Measurements from ENCODE around the gene SLC38A4. TPM values are rescaled to one million over a fixed set of nuclear protein-coding genes. Genes with fewer than 3 reads are reported as not detected.
A peak's percentile ranks its signal among the peaks of the same experiment; 100 is the strongest.

Gene SLC38A4
- total RNA-seq, 1 experiment from 2014 or later = 20.1 TPM

GRCh38 chr12:46839964-46840363 lies 14.2 kb upstream of the SLC38A4 start:
- ChIA-PET POLR2A (no interaction called here), CTCF (no interaction called here)
- Mint-ChIP-seq H3K9me3 (ENCODE audit: unreplicated experiment) (no peaks in the 10 kb centered on the region), H3K27ac (ENCODE audit: unreplicated experiment) (no peak overlapping the region), H3K4me3 (ENCODE audit: unreplicated experiment) (no peak overlapping the region), H3K27me3 (ENCODE audit: insufficient read depth, unreplicated experiment) (no peaks in the 10 kb centered on the region), H3K36me3 (ENCODE audit: insufficient read depth, unreplicated experiment) (no peaks in the 10 kb centered on the region), H3K4me1 (ENCODE audit: low read depth, unreplicated experiment) (no peaks in the 10 kb centered on the region)
- Histone ChIP-seq H3K4me1 (no peaks in the 10 kb centered on the region), H3K9me3 (no peaks in the 10 kb centered on the region), H3K36me3 (ENCODE audit: control insufficient read depth, insufficient read depth, low read length) (no peaks in the 10 kb centered on the region), H3K4me3 (ENCODE audit: low read depth, low read length) (no peak overlapping the region), H3K27me3 (replicated peaks; ENCODE audit: control insufficient read depth, insufficient read depth, low read length) (no peaks in the 10 kb centered on the region; the same call in 1 of the 2 replicates)
- DNase-seq = peak in 1 of 2 experiments; percentile 38
- no peak for TF ChIP-seq CTCF (IDR thresholded peaks at IDR 0.05; ENCODE audit: insufficient read depth in 1 of 2, low read depth in 1 of 2, low read length in 1 of 2, severe bottlenecking in 1 of 2, unreplicated experiment in 1 of 2)
- BruUV-seq (replicated peaks) = no TSS peak
- intact Hi-C loops (cut with micrococcal nuclease; ENCODE audit: unreplicated experiment) = no loop called here

- no peak overlapping the region for H3K4me3 ChIP-seq (ENCODE audit: low read depth, low read length)
- no peak for DNase-seq
- Mint-ChIP-seq H3K4me1 (ENCODE audit: low read depth, unreplicated experiment) (no peaks in the 10 kb centered on the region), H3K36me3 (ENCODE audit: insufficient read depth, unreplicated experiment) (no peaks in the 10 kb centered on the region), H3K27ac (ENCODE audit: unreplicated experiment) (no peak overlapping the region), H3K9me3 (ENCODE audit: unreplicated experiment) (no peaks in the 10 kb centered on the region), H3K4me3 (ENCODE audit: unreplicated experiment) (no peak overlapping the region), H3K27me3 (ENCODE audit: insufficient read depth, unreplicated experiment) (no peaks in the 10 kb centered on the region)
- CTCF ChIA-PET = no interaction called here
- no peaks in the 10 kb centered on the region; the same call in 1 of the 2 replicates for H3K27me3 ChIP-seq (replicated peaks; ENCODE audit: control insufficient read depth, insufficient read depth, low read length)
- no peaks in the 10 kb centered on the region for H3K9me3 ChIP-seq
- TF ChIP-seq CTCF (IDR thresholded peaks at IDR 0.05; ENCODE audit: insufficient read depth in 1 of 2, low read depth in 1 of 2, low read length in 1 of 2, severe bottlenecking in 1 of 2, unreplicated experiment in 1 of 2) = no peak
- intact Hi-C loops (cut with micrococcal nuclease; ENCODE audit: unreplicated experiment) = no loop called here
- BruUV-seq (replicated peaks) = no TSS peak
- no peaks in the 10 kb centered on the region for H3K4me1 ChIP-seq
- H3K36me3 ChIP-seq (ENCODE audit: control insufficient read depth, insufficient read depth, low read length) = no peaks in the 10 kb centered on the region
- POLR2A ChIA-PET = no interaction called here
These were observed 13.4 kb upstream of the SLC38A4 start for GRCh38 chr12:46839232-46839631.

GRCh38 chr12:46835785-46836184 lies 10.0 kb upstream of the SLC38A4 start:
- Mint-ChIP-seq H3K9me3 (ENCODE audit: unreplicated experiment) (no peaks in the 10 kb centered on the region), H3K4me3 (ENCODE audit: unreplicated experiment) (no peak overlapping the region), H3K27me3 (ENCODE audit: insufficient read depth, unreplicated experiment) (no peaks in the 10 kb centered on the region), H3K36me3 (ENCODE audit: insufficient read depth, unreplicated experiment) (peaks cover 4% of the 10 kb centered on the region), H3K27ac (ENCODE audit: unreplicated experiment) (no peak overlapping the region), H3K4me1 (ENCODE audit: low read depth, unreplicated experiment) (peaks cover 8% of the 10 kb centered on the region)
- Histone ChIP-seq H3K9me3 (no peaks in the 10 kb centered on the region), H3K4me1 (no peaks in the 10 kb centered on the region), H3K36me3 (ENCODE audit: control insufficient read depth, insufficient read depth, low read length) (no peaks in the 10 kb centered on the region), H3K27me3 (replicated peaks; ENCODE audit: control insufficient read depth, insufficient read depth, low read length) (no peaks in the 10 kb centered on the region), H3K4me3 (ENCODE audit: low read depth, low read length) (no peak overlapping the region)
- ChIA-PET CTCF (no interaction called here), POLR2A (no interaction called here)
- no peak for TF ChIP-seq CTCF (IDR thresholded peaks at IDR 0.05; ENCODE audit: insufficient read depth in 1 of 2, low read depth in 1 of 2, low read length in 1 of 2, severe bottlenecking in 1 of 2, unreplicated experiment in 1 of 2)
- intact Hi-C loops (cut with micrococcal nuclease; ENCODE audit: unreplicated experiment) = no loop called here
- DNase-seq = no peak
- BruUV-seq (replicated peaks) = no TSS peak

Data from Caco-2 (cell line).